ENCODE data around the gene SCYGR2.

DNA sequence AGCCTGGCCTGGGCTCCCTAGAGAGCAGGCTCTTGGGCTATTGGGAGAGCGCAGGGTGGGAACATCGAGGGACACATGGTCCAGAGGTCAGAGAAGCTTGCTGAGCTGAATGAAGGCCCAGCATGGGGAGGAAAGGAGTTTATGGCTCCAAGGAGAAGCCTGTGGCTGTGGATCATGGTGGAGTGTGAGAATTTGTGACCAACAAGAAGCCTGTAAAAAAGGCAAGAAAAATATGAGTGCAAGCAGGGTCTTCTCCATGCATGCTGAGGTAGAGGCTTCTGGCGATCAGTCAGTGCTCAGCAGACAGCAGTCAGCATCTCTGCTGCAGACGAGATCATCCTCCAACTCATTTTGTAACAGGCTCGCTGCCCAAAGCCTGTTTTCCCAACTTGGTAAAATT, 17.2 kb downstream of the SCYGR2 start:
- TF ChIP-seq CTCF (conservative IDR thresholded peaks at IDR 0.05; ENCODE audit: low read depth, low read length) (no peak), EZH2 (IDR thresholded peaks at IDR 0.05; ENCODE audit: borderline replicate concordance, low read depth, low read length, poor library complexity, severe bottlenecking) (no peak)

Measured in A673 (cell line).